ENCODE measurements around the gene PCDHGA8.
"Not testable (repeated sequence)": the region's sequence is repeated elsewhere in the genome, so short reads cannot be mapped to it uniquely, and the experiment has no call there.

DNA sequence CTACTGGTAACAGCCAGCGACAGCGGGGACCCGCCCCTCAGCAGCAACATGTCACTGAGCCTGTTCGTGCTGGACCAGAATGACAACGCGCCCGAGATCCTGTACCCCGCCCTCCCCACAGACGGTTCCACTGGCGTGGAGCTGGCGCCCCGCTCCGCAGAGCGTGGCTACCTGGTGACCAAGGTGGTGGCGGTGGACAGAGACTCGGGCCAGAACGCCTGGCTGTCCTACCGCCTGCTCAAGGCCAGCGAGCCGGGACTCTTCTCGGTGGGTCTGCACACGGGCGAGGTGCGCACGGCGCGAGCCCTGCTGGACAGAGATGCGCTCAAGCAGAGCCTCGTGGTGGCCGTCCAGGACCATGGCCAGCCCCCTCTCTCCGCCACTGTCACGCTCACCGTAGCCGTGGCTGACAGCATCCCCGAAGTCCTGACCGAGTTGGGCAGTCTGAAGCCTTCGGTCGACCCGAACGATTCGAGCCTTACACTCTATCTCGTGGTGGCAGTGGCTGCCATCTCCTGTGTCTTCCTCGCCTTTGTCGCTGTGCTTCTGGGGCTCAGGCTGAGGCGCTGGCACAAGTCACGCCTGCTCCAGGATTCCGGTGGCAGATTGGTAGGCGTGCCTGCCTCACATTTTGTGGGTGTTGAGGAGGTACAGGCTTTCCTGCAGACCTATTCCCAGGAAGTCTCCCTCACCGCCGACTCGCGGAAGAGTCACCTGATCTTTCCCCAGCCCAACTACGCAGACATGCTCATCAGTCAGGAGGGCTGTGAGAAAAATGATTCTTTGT, 2.2 kb downstream of the PCDHGA8 start:
- not testable (repeated sequence) for TF ChIP-seq ZNF626, CTCF (tag by site-specific recombination; IDR thresholded peaks at IDR 0.05)
- TF ChIP-seq, protein P1, sequence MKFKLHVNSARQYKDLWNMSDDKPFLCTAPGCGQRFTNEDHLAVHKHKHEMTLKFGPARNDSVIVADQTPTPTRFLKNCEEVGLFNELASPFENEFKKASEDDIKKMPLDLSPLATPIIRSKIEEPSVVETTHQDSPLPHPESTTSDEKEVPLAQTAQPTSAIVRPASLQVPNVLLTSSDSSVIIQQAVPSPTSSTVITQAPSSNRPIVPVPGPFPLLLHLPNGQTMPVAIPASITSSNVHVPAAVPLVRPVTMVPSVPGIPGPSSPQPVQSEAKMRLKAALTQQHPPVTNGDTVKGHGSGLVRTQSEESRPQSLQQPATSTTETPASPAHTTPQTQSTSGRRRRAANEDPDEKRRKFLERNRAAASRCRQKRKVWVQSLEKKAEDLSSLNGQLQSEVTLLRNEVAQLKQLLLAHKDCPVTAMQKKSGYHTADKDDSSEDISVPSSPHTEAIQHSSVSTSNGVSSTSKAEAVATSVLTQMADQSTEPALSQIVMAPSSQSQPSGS (tag by site-specific recombination; IDR thresholded peaks at IDR 0.05; ENCODE audit: low read depth), result not testable (repeated sequence)
